ENCODE measurements around the gene IRX1.

- no peak for TF ChIP-seq CTCF (IDR thresholded peaks at IDR 0.05)
- TF ChIP-seq EP300 (IDR thresholded peaks at IDR 0.05) = no peak
Observed at GRCh38 chr5:3601911-3602782, 6.5 kb downstream of the IRX1 start.

Measured in sigmoid colon (tissue), 4 donors.